Measurements from ENCODE around the gene COPE. TPM values are rescaled to one million over a fixed set of nuclear protein-coding genes. Genes with fewer than 3 reads are reported as not detected.

Gene COPE
- polyA plus RNA-seq, 3 donors, result 93.3 to 142 (median 113) TPM

Other genes starting within 250 kb of the COPE start
- 10 to 100 TPM; 15.4 to 27.1 (median 22.7) TPM for gene CRTC1, start 235.7 kb downstream of the COPE start, polyA plus RNA-seq (ENCODE audit: insufficient read length in 3 of 3)
- under 1 TPM; 0.13 to 0.76 (median 0.14) TPM for gene COMP, start 128.1 kb downstream of the COPE start, polyA plus RNA-seq (ENCODE audit: insufficient read length in 3 of 3)
- gene UPF1, start 87.4 kb downstream of the COPE start, polyA plus RNA-seq (ENCODE audit: insufficient read length in 3 of 3), result 10 to 100 TPM; 48.5 to 63.6 (median 57.5) TPM
- 1 to 10 TPM; 4.5 to 8.1 (median 7.2) TPM for gene CERS1, start 23.2 kb downstream of the COPE start, polyA plus RNA-seq (ENCODE audit: insufficient read length in 3 of 3)
- 10 to 100 TPM; 34.6 to 53.5 (median 50.6) TPM for gene DDX49, start 328 bp upstream of the COPE start, polyA plus RNA-seq (ENCODE audit: insufficient read length in 3 of 3)
- 10 to 100 TPM; 45.6 to 70.4 (median 62.5) TPM for gene HOMER3, start 21.8 kb upstream of the COPE start, polyA plus RNA-seq (ENCODE audit: insufficient read length in 3 of 3)
- gene SUGP2, start 114.1 kb upstream of the COPE start, polyA plus RNA-seq (ENCODE audit: insufficient read length in 3 of 3), result 100 to 1,000 TPM in 1 of 3 donors, 10 to 100 TPM in 2; 85.1 to 138 (median 91.5) TPM
- gene ARMC6, start 114.2 kb upstream of the COPE start, polyA plus RNA-seq (ENCODE audit: insufficient read length in 3 of 3), result 10 to 100 TPM; 31.4 to 42.7 (median 36.7) TPM
- 10 to 100 TPM; 16.7 to 23.4 (median 22.7) TPM for gene SLC25A42, start 144.6 kb upstream of the COPE start, polyA plus RNA-seq (ENCODE audit: insufficient read length in 3 of 3)
- gene TMEM161A, start 219.1 kb upstream of the COPE start, polyA plus RNA-seq (ENCODE audit: insufficient read length in 3 of 3), result 10 to 100 TPM; 25.5 to 42.7 (median 36.7) TPM